Sigmoid colon (tissue), 3 donors: Measurements from ENCODE around the gene CHCHD10.

Experiments used
- CTCF ChIP-seq, 4 experiments: fragments of 450-650 bp in 3 of 4; fragments of 200-600 bp in 1 of 4; IDR thresholded peaks; one replicate each; pipeline ENCODE4 v1.5.1; 2016 to 2019; ENCODE audit warnings: antibody characterized with exemption in 4 of 4, mild to moderate bottlenecking in 3 of 4, moderate library complexity in 2 of 4
- POLR2A ChIP-seq, 2 donors: fragments of 450-650 bp; IDR thresholded peaks; one replicate each; pipeline ENCODE4 v1.6.1; 2016; ENCODE audit warnings: antibody characterized with exemption in 2 of 2, mild to moderate bottlenecking in 2 of 2, moderate library complexity in 2 of 2

- no peak for TF ChIP-seq CTCF (IDR thresholded peaks at IDR 0.05)
- no peak for TF ChIP-seq POLR2A (IDR thresholded peaks at IDR 0.05)
Observed at GRCh38 chr22:23781065-23781464, 13.3 kb upstream of the CHCHD10 start.
